ENCODE results near the gene ZNF532. TPM values are rescaled to one million over a fixed set of nuclear protein-coding genes. Genes with fewer than 3 reads are reported as not detected.

ZNF532 gene
- total RNA-seq, 4 donors from 2014 or later = 41.7 to 73.6 (median 53.3) TPM

GRCh38 chr18:58842978-58843687 lies 21.5 kb upstream of the ZNF532 start:
- ATAC-seq (ENCODE audit: low FRiP score) = peak; percentile 61
- DNase-seq (ENCODE audit: low spot score) = no peak
- no peak for TF ChIP-seq CTCF (IDR thresholded peaks at IDR 0.05)

- no peak for TF ChIP-seq CTCF (IDR thresholded peaks at IDR 0.05)
- ATAC-seq (ENCODE audit: low FRiP score) (no peak), DNase-seq (ENCODE audit: low spot score) (no peak)
Measured at GRCh38 chr18:58843688-58844035, 21.0 kb upstream of the ZNF532 start.

GRCh38 chr18:58844871-58845270 lies 19.8 kb upstream of the ZNF532 start:
- ATAC-seq (ENCODE audit: low FRiP score) (no peak), DNase-seq (ENCODE audit: low spot score) (no peak)
- TF ChIP-seq CTCF (IDR thresholded peaks at IDR 0.05) = no peak

GRCh38 chr18:58845928-58846724 lies 18.6 kb upstream of the ZNF532 start:
- TF ChIP-seq CTCF (IDR thresholded peaks at IDR 0.05) = no peak
- ATAC-seq (ENCODE audit: low FRiP score) = no peak
- no peak for DNase-seq (ENCODE audit: low spot score)

- DNase-seq (ENCODE audit: low spot score) = no peak
Measured at GRCh38 chr18:58847383-58848071, 17.1 kb upstream of the ZNF532 start.

GRCh38 chr18:58848685-58849084 lies 16.0 kb upstream of the ZNF532 start:
- ATAC-seq (ENCODE audit: low FRiP score) (no peak), DNase-seq (ENCODE audit: low spot score) (no peak)

More at GRCh38 chr18:58847383-58848071, 17.1 kb upstream of the ZNF532 start:
- no peak for ATAC-seq (ENCODE audit: low FRiP score)
- no peak for TF ChIP-seq CTCF (IDR thresholded peaks at IDR 0.05)

More at GRCh38 chr18:58848685-58849084, 16.0 kb upstream of the ZNF532 start:
- TF ChIP-seq CTCF (IDR thresholded peaks at IDR 0.05) = no peak

Data from omental fat pad (tissue), 4 donors.